ENCODE measurements around the gene IQSEC3. TPM values are rescaled to one million over a fixed set of nuclear protein-coding genes. Genes with fewer than 3 reads are reported as not detected.

Gene IQSEC3
- total RNA-seq, 2 donors from 2014 or later, result 0.39 to 0.67 TPM

GRCh38 chr12:152440-152839 lies 85.9 kb downstream of the IQSEC3 start:
- Histone ChIP-seq H3K27ac (no peak overlapping the region), H3K9me3 (no peaks in the 10 kb centered on the region), H3K27me3 (no peaks in the 10 kb centered on the region), H3K4me1 (no peaks in the 10 kb centered on the region), H3K36me3 (no peaks in the 10 kb centered on the region), H3K4me3 (no peak overlapping the region)
- TF ChIP-seq, protein P1, sequence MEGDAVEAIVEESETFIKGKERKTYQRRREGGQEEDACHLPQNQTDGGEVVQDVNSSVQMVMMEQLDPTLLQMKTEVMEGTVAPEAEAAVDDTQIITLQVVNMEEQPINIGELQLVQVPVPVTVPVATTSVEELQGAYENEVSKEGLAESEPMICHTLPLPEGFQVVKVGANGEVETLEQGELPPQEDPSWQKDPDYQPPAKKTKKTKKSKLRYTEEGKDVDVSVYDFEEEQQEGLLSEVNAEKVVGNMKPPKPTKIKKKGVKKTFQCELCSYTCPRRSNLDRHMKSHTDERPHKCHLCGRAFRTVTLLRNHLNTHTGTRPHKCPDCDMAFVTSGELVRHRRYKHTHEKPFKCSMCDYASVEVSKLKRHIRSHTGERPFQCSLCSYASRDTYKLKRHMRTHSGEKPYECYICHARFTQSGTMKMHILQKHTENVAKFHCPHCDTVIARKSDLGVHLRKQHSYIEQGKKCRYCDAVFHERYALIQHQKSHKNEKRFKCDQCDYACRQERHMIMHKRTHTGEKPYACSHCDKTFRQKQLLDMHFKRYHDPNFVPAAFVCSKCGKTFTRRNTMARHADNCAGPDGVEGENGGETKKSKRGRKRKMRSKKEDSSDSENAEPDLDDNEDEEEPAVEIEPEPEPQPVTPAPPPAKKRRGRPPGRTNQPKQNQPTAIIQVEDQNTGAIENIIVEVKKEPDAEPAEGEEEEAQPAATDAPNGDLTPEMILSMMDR (IDR thresholded peaks at IDR 0.05), result no peak
- DNase-seq (ENCODE audit: low spot score), result no peak

GRCh38 chr12:153080-153746 lies 86.6 kb downstream of the IQSEC3 start:
- Histone ChIP-seq H3K4me1 (no peaks in the 10 kb centered on the region), H3K9me3 (no peaks in the 10 kb centered on the region), H3K27ac (no peak overlapping the region), H3K36me3 (no peaks in the 10 kb centered on the region), H3K27me3 (no peaks in the 10 kb centered on the region), H3K4me3 (no peak overlapping the region)
- TF ChIP-seq, protein P1 (IDR thresholded peaks at IDR 0.05), result peak; percentile 26 to 69
- DNase-seq (ENCODE audit: low spot score), result no peak

- no peaks in the 10 kb centered on the region for H3K27me3 ChIP-seq
- H3K36me3 ChIP-seq, result no peaks in the 10 kb centered on the region
- no peak overlapping the region for H3K4me3 ChIP-seq
- no peak for DNase-seq (ENCODE audit: low spot score)
- no peak overlapping the region for H3K27ac ChIP-seq
- no peaks in the 10 kb centered on the region for H3K9me3 ChIP-seq
- TF ChIP-seq, protein P1 (IDR thresholded peaks at IDR 0.05), result no peak
- no peaks in the 10 kb centered on the region for H3K4me1 ChIP-seq
These were observed 87.5 kb downstream of the IQSEC3 start for GRCh38 chr12:154058-154457.

DNA sequence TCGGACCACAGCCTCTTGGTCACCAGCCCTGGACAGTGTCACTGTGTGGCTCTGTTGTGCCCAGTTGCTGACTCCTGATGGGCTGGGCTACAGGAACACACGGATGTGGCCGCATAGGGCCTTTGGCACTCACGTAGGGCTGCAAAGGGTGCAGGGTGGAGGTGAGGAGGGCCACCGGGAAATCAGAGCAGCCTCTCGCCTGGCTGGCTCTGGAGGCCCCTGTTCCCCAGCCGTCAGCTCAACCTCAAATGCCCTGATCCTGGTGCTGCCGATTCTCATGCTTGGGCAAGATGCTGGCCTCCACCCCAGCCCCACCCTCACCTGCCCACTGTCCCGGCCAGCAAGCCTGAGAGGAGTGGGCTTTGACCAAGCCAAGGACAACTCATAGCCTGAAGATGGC lies 88.4 kb downstream of the IQSEC3 start:
- Histone ChIP-seq H3K27ac (no peak overlapping the region), H3K9me3 (no peaks in the 10 kb centered on the region), H3K4me3 (no peak overlapping the region), H3K27me3 (no peaks in the 10 kb centered on the region), H3K36me3 (no peaks in the 10 kb centered on the region), H3K4me1 (no peaks in the 10 kb centered on the region)
- TF ChIP-seq, protein P1 (IDR thresholded peaks at IDR 0.05), result no peak
- no peak for DNase-seq (ENCODE audit: low spot score)

DNA sequence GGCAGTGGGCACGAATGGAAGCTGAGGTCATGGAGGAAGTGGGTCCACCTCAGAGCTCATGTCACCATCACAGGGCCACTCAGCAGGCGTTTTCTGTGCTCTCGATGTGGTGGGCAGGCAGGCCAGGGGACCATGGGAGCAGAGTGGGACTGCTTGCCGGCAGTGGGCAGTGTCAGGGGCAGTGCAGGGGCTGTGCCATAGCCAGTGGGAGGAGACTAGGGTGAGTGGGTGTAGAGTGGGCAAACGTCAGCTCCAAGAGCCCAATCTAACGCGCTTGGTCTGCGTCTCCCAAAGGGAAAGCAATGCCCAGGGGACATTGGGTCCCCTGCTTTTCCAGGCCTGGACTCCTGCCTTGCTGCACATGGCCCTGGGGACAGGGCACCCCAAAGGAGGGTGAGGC lies 89.1 kb downstream of the IQSEC3 start:
- TF ChIP-seq, protein P1 (IDR thresholded peaks at IDR 0.05), result no peak
- no peak overlapping the region for H3K27ac ChIP-seq
- H3K4me3 ChIP-seq, result no peak overlapping the region
- no peak for DNase-seq (ENCODE audit: low spot score)
- H3K9me3 ChIP-seq, result no peaks in the 10 kb centered on the region
- H3K27me3 ChIP-seq, result no peaks in the 10 kb centered on the region
- H3K36me3 ChIP-seq, result no peaks in the 10 kb centered on the region
- no peaks in the 10 kb centered on the region for H3K4me1 ChIP-seq

DNA sequence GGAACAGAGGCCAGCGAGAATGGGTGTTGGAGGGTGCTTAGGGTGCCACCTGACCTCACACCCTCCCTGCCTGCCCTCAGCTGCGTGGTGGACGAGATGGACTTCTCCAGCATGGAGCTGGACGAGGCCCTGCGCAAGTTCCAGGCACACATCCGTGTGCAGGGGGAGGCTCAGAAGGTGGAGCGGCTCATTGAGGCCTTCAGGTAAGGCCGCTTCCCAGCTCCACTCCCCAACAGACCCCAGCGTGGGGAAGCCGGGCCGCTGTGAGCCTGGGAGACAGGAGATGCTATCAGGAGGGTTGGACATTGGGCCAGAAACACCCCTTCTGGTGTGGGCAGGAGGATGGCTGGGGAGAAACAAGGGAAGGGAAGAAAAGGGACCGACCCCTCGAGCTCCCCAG lies 90.4 kb downstream of the IQSEC3 start:
- H3K4me1 ChIP-seq, result no peaks in the 10 kb centered on the region
- no peak for DNase-seq (ENCODE audit: low spot score)
- no peak overlapping the region for H3K27ac ChIP-seq
- H3K4me3 ChIP-seq, result no peak overlapping the region
- H3K27me3 ChIP-seq, result no peaks in the 10 kb centered on the region
- H3K36me3 ChIP-seq, result no peaks in the 10 kb centered on the region
- H3K9me3 ChIP-seq, result no peaks in the 10 kb centered on the region
- TF ChIP-seq, protein P1 (IDR thresholded peaks at IDR 0.05), result no peak
